Putamen (tissue), 1 donor: Measurements from ENCODE around the gene BAMBI.

Source experiments
- DNase-seq: peaks from one replicate; pipeline ENCODE4 v3.0.0-alpha.2; 2016; ENCODE audit warnings: low spot score

Gene BAMBI

DNA sequence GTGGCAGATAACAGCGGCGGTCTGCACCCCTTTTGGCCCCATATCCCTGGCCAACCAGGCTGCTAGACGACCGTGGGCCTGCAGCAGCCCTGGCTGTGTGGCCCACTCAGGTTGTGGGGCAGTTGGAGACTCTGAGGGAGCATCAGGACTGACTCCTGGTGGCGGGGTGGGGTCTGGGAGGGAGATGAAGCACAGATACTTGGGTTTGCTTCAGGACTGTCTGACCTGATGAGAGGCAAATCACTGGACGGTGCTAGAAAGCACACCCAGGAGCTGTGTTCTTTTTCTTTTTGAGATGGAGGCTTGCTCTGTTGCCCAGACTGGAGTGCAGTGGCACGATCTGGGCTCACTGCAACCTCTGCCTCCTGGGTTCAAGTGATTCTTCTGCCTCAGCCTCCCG, 28.2 kb downstream of the BAMBI start:
- no peak for DNase-seq

DNA sequence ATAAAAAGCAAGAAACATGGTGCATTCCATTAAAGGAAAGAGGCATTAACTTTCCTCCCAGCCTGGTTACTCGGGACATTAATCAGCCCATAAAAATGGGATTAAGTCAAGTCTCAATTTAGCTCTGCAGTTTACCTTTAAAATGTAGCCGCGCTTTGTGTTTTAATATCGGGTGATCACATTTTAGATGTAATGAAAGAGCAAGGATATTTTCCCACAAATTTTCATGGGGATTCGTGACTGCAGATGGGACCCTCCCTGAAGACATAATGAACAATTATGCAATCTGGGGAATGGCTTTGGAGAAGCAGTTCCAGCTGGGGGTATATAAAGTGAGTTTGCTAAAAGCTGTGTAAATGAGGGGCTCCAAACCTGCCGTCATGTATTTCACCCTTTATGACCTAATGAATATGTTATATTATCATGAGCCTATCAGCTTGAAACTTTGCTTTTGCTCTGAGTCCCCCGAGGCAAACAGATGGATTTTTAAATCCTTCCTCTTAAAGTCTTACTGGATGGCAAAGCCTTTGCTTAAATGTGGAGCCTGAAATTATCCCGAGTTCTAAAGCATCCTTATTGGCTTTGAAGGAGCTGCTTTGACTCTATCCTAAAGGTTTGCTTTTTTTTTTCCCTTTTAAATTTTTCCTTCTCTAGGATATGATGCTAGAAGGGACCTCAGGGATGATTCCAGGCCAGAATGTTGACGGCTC, 31.8 kb downstream of the BAMBI start:
- DNase-seq: no peak

DNA sequence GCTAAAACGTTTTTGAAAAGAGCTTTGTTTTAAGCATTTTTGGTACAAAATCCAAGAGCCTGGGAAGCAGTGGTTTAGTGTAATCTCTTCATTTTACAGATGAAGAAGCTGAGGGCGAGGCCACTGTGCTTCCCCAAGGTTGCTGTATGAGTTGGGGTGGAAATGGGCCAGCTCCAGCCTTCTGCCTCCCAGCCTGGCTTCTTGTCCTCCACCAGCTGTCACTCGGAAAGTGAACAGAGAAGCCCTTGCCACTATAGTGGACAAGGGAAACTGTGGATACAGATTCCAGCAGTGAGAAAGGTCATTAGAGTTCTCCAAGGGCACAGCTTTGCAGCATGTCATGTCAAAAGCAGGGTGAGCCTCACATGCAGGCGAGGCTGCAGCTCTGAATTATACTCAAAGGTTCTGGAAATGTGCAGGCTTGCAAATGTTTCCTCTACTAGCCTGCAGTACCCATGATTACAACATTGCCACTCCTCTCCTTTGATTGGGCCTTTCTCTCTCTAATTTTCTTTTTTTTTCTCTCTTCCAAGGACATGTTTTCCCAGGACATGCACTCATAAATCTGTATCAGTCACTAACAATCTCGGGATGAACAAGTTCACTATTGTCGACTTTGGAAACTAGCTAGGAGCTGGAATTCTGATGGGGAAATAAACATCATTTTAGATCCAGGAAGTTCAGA, 33.0 kb downstream of the BAMBI start:
- no peak for DNase-seq

DNA sequence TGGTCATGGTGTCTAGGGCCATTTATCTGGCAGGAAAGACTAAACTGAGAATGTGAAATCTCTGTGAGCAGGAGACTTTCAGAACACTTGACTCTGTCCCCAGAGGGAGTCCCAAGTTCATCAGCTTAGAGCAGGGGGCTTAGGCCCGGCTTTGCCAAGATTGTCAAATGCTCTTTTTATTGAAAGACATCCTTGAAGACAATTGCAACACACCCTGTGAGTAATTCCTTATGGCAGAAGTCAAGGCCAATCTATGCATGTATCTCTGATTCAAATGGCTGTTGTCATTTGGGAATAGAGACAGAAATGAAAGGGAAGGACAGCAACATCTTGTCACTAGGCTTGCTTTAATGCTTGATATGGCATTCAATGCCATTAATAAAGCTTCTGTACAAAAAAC, 33.7 kb downstream of the BAMBI start:
- DNase-seq: no peak

DNA sequence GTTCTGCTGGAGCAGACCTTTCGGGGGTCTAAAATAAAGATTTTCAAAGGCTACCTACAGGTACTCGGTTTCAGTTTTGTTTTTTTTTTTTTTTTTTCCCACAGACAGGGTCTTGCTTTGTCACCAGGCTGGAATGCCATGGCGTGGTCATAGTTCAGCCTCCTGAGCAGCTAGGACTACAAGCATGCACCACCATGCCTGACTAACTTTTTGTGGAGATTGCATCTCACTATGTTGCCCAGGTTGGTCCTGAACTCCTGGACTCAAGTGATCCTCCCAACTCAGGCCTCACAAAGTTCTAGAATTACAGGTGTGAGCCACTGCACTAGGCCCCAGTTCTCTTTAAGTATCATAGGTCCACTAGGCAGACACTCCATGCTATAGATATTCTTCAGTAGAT, 34.5 kb downstream of the BAMBI start:
- no peak for DNase-seq

DNA sequence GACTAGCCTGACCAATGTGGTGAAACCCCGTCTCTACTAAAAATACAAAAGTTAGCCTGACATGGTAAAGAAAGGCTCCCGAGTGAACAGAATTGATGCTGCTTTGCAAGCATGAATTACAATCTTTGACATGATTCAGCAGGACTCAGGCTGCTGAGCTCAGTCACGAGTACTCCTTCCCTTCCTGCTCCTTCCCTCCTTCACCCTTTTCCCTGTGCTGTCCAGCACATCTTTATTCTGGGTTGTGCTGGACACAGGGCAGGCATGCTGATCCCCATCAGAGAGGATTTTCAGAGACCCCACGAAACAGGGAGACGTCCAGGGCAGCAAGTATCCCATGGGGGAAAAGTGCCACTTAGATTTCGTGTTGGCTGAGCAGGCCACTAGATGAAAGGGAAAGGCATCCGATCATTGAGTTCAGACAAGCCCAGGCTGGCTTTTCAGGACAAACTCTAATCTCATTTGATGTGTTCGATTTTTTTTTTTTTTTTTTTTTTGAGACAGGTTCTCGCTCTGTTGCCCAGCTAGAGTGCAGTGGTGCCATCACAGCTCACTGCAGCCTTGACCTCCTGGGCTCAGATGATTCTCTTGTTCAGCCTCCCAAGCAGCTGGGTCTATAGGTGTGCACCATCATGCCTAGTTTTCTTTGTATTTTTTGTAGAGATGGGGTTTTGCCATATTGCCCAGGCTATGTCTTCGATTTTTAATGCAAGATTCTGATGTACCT, 36.5 kb downstream of the BAMBI start:
- DNase-seq: no peak

DNA sequence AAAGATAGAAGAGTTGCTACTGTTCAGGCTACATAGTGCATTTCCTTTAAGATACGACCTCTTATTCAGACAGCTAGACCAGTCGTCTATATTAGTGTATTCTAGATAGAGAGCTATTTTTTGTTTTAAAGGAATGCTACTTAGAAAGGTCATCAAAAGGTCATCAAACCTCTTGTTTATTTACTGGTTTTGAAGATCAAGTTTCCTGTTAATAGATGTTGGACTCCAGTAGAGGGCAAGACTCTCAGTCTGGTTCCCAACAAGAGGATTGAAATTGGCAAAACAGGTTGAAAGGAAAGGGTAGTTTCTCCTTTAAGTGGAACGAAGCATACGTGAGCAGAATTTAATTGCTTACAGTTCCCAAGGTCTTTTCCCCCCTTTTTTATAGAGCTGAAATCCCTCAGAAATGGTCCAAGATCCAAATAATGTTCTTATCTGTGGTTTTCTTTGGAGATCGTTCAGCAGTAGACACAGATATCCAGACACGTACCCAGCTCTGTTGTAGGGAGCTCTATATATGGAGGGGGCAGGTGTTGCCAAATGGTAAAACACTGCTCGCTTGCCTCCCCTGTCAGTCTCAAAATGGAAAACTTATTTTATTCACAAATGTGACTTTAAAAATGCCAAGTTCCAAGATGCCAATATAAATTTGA, 37.2 kb downstream of the BAMBI start:
- DNase-seq: no peak

DNA sequence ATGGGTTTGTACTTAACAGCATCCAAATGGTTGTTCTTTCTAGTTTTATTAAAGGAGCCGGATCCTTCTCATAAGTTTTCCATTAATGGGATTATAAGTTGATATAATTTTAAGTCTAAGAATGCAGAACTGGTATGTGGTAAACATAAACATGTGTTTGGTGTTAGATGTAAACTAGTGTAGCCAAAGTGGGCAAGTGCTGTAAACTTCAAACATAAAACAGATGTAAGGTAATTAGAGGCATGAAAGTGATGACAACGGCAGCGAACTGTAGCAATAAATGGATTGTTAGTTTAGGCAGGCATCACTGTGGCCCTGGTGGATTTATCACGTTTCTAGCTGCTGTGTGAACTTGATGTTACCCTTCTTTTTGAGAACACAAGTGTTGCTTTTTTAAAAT, 37.9 kb downstream of the BAMBI start:
- no peak for DNase-seq

DNA sequence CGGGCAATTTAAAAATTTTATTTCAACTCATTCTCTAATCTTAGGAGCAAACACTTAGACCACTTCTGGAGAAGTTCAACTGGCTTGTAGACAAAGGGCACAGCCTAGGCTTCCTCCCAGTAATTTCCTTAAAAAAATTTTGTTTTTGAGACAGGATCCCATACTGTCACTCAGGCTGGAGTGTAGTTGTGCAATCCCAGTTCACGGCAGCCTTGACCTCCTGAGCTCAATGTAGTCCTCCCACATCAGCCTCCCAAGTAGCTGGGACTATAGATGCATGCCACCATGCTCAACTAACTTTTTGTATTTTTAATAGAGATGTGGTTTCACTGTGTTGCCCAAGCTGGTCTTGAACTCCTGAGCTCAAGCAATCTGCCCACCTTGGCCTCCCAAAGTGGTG, 38.4 kb downstream of the BAMBI start:
- no peak for DNase-seq

DNA sequence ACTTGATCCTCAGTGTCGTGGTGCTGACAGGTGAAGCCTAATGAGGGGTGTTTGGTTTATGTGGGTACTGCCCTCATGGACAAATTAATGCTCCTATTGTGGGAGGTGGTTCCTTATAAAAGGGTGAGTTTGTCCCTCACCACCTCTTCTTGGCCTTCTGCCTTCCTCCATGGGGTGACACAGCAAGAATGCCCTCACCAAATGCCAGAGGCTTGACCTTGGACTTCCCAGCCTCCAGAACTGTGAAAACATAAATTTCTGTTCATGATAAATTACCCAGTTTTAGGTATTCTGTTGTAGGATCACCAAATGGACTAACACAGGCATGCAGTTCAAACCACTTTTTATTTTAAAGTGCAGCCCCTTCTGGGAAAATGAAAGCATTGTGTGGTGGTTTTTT, 39.4 kb downstream of the BAMBI start:
- no peak for DNase-seq

DNA sequence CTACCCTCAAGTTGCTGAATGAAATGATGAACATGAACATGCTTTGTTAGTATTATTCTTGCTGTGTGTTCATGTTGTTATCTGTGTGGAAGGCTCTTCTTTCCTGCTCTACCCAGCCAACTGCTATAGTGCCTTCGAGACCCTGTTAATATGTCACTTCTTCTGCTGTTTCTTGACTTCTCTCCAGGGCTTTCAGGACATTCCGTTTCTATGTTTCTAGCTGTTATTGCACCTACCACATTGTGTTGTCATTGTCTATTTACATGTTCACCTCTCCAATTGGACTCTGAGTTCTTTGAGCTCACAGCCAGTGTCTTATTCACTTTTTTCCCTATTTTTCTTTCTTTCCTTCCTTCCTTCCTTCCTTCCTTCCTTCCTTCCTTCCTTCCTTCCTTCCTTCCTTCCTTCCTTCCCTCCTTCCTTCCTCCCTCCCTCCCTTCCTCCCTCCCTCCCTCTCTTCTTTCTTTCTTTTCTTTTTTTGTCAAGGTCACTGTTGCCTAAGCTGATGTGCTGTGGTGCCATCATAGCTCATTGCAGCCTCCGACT, 40.4 kb downstream of the BAMBI start:
- DNase-seq: no peak

DNA sequence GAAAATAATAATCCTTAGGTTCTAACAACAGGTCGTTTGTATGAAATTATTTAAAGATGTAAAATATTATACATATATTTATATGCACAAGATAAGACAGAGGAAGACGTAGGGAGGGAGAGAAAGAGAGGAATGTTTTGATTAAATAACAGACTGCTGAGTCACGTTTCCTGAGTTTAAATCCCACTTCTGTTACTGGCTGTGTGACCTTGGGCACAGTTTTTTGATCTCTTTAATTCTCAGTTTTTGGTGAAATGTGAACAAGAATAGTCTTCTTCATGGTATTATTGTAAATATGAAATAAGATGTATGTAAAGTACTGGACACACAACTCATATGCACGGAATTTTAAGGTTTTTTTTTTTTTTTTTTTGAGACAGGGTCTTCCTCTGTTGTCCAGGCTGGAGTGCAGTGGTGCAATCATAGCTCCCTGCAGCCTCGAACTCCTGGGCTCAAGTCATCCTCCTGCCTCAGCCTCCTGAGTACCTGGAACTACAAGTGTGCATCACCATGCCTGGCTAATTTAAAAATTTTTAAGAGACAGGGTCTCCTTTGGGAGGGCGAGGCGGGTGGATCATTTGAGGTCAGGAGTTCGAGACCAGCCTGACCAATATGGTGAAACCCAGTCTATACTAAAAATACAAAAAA, 42.6 kb downstream of the BAMBI start:
- no peak for DNase-seq

DNA sequence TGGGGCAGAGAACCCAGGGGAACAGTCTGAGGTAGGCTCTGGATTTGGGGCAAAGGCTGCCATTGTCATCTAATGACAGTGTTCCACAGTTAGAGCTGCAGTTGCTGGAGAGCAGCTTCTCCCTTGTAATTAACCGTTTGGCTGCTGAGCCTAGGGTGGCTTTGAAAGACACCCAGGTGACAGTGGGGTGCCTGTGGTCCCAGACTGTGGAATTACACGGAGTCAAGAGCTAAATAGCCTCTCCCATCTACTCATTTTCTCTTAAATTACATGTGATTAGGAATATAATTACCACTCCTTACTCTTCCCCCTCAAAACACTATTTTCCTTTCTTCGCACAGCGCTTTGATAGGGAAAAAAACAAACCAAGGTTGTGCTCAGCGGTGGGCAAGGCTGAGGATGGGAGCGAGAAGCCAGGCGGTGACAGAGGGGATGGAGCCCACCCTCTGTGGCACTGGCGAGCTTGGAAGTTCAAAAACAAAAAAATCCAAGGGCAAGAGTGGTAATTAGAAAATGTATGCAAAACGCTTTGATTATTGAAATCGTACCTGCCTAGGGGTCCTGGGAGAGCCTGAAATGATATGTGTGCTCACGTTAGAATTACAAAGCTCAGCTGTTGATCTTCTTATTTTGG, 44.1 kb downstream of the BAMBI start:
- no peak for DNase-seq

DNA sequence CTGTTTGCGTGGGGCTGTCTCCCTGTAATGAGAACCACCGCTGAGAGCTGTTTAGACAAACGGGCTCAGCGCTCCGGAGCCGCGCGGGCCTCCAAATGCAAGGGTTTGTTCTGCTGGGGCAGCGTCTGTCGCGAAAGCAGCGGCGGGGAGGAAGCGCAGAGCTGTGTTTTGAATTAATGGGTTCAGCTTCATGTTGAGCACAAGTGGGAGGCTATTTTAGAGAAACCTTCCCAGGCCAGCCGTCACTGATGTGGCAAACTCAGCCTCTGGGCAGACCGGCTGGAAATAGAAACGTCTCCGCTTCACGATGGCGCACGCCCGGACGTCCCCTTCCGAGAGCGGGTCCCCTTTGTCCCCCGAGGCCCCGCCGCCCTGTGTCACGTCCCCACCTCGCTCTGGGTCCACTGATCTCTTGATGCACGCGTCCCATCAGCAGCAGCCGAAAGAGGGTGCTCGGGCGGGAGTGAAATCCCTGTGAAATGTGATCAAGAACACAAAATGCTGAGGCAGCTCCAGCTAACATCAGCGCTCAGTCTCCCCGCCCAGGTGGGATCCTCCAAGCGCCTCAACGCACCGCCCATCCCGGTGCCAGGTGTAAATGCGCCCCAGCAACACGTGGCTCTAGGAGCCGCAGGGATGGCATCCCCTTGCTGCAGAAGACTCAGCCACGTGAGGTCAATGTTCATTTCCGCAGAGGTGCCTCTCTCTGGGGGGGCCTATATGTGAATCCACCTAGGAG, 44.9 kb downstream of the BAMBI start:
- peak; percentile 22 for DNase-seq

DNA sequence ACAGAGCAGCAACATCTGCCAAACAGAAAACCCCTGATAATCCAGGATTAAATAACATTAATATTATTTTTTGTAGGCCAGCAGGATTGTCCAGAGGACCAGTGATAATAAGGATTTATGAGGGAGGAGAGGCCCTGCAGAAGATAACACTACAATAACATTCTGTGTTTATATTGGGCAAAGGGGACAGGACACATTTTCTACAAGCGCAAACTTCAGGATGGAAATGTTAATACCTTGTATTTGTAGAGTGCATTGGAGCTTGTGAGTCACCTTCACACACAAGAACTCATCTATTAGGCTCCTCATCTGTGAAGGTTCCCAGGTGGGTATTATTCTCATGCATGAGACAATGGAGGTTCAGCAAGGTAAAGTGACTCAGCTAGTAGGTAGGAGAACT, 51.0 kb downstream of the BAMBI start:
- DNase-seq: no peak

DNA sequence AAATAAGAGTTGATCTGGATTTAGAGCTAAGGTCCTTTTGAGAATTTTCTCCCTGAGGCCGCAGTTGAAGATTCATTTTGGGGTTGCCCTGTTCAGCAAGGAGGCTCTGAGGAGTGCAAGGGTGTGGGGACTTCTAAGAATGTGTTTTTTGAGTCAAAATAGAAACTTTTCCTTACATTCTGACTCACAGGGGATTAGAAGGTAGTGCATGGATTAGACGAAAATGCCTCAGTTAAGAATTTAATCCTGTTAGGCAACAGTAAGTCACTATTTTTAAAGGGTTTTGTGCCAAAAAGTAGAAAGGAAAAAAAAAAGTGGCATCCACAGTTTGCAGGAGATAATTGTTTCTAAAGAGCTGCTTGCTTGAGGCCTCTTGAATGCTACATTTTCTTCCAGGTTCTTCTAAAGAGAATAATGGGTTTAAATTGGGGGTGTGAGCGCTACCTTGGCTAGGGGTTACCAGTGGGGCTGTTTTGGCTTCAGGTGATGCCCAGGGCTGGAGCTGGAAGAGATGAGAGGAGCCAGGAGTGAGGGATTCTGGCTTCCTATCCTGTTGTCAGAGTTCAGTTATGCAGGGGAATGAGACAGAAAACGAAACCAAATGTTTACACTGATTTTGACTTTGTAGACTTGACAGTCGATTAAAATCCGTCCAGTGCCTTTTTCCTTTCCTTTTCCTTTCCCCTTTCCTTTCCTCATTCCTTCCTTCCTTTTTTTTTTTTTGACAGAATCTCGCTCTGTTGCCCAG, 52.9 kb downstream of the BAMBI start:
- DNase-seq: no peak

DNA sequence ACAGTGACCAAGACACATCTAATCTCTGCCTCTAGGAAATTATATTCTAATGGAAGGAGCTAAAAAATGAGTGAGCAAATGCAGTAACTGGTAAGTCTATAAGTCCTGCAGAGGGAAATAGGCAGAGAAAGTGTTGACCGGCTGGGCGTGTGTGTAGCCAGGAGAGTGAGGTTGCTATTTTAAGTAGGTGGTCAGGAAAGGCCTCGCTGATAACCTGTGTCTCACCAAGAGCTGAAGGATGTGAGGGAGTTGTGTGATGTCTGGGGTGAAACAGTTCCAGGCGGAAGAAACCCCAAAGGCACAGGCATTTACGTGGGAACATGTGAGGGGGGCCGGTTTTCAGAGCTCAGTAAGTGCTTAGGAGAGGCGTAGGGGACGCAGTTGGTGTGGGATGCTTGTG, 54.8 kb downstream of the BAMBI start:
- no peak for DNase-seq
